Stimulated activated CD4-positive, alpha-beta T cell treated with anti-CD3 and anti-CD28 coated beads, TNF-alpha, amount 100 ng/mL, for 48 hours (primary cell): Measurements from ENCODE around the gene MPZL3.

ENCODE experiments used
- DNase-seq, 3 donors: peaks; one replicate each; pipeline ENCODE4 v3.0.0-alpha.2; 2020; ENCODE audit warnings: low read depth in 3 of 3

MPZL3 gene

GRCh38 chr11:118264569-118265465 is 12.7 kb upstream of the MPZL3 start:
- DNase-seq: no peak

GRCh38 chr11:118263695-118264568 is 11.8 kb upstream of the MPZL3 start, which contains the start of gene MPZL2:
Gene MPZL2, minus strand, starts transcription at chr11:118264297. Its CDS starts 144 bp downstream, at chr11:118264153.
- no peak for DNase-seq

DNA sequence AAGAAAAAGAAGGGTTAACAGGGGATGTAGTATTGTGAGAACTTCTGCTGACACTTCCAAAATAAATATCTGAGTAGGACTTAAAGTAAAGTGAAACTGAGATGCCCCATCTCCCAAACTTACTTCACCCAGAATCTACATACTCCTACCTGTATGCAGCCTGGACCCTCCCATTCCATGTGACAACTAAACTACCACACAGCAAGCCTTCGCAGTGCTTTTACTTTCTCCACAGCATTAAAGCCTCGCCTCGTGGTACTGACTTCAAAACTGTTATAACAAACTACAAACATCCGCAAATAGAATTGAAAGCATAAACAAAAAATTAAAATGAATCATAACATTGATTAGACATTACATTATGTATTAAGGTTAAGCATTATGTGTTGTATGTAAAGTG is 10.9 kb upstream of the MPZL3 start:
- no peak for DNase-seq

- DNase-seq: no peak
These were observed 8.2 kb upstream of the MPZL3 start for GRCh38 chr11:118260353-118260752.

- DNase-seq: no peak
These were observed 7.0 kb upstream of the MPZL3 start for GRCh38 chr11:118259138-118259537.

GRCh38 chr11:118258410-118258809 is 6.2 kb upstream of the MPZL3 start:
- no peak for DNase-seq

- DNase-seq: no peak
These were observed 523 bp upstream of the MPZL3 start for GRCh38 chr11:118252688-118253087.

- DNase-seq: no peak
These were observed 5.1 kb downstream of the MPZL3 start for GRCh38 chr11:118247041-118247440.

- DNase-seq: no peak
These were observed 6.1 kb downstream of the MPZL3 start for GRCh38 chr11:118245936-118246562.

DNA sequence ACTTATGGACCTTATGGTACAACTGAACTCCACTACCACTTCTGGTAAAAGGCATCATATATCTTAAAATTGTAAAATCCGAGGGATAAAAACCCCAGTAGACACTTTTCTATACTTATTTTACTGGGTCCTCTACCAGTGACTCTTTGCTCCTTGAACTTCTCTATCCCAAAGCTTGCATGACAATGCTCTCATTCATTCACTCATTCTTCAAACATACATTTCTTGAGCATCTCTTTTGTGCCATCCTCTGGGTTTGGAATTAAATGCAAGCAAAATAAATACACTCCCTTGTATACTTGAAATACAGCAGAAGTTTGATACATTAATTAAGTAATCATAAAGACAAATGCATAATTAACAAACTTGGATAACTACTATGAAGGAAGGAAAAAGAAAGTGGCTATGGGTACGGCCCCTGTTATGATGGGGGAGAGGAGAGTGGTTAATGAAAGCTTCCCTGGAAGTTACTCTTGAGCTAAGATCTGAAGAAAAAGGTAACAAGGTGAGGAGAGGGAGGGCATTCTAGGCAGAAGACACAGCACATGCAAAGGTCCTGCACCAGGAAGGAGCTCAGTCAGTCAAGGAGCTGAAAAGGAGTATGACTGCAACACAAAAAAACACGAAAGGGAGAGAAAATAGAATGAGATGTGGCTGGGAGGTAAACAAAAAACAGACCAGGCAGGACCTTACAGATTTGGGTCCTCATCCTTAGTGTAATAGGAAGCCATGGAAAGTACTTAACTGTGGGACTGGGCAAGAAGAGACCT is 8.0 kb downstream of the MPZL3 start:
- DNase-seq: no peak

- DNase-seq: no peak
These were observed 9.0 kb downstream of the MPZL3 start for GRCh38 chr11:118243161-118243560.

- DNase-seq: no peak
These were observed 10.4 kb downstream of the MPZL3 start for GRCh38 chr11:118241764-118242098.

- DNase-seq: peak in 2 of 3 donors; percentile 60 to 69
These were observed 11.0 kb downstream of the MPZL3 start for GRCh38 chr11:118240999-118241763.

- DNase-seq: no peak
These were observed 12.5 kb downstream of the MPZL3 start for GRCh38 chr11:118239509-118240205.

- no peak for DNase-seq
These were observed 13.2 kb downstream of the MPZL3 start for GRCh38 chr11:118238929-118239328.

DNA sequence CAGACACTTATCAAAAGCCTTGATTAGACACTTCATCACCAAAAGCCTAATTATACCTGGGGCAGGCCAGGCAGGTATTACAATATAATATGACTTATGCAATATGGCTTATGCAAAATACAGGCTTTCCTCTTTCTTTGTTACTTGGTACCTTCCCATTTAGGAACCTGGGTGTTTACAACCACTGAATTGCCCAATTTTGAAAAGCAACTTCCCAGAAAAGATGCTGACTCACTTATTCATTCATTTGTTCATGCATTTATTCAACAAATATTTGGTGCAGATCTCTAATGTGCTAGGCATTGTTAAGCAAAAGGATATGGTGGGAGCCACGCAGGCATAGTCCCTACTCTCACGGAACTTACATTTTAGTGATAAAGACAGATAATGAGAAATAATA is 13.7 kb downstream of the MPZL3 start:
- DNase-seq: no peak

- DNase-seq: no peak
These were observed 16.0 kb downstream of the MPZL3 start for GRCh38 chr11:118236170-118236569.

DNA sequence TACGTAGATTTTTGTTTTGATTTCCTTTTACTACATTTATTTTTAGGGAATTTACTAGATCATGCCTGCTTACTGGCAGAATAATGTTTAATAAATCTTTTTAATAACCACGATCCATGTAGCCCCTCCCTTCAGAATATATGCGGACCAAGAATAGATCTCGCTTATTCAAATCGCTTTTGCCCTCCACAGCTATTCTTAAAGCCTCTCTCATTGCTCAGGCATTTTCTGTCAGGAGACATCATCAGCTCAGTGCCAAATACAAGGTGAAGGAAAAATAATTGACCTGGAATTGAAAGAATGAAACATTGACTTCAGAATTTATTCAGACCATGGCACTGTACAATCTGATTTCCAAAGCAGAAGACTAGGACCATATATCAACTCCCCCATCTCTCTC is 17.3 kb downstream of the MPZL3 start:
- DNase-seq: no peak

DNA sequence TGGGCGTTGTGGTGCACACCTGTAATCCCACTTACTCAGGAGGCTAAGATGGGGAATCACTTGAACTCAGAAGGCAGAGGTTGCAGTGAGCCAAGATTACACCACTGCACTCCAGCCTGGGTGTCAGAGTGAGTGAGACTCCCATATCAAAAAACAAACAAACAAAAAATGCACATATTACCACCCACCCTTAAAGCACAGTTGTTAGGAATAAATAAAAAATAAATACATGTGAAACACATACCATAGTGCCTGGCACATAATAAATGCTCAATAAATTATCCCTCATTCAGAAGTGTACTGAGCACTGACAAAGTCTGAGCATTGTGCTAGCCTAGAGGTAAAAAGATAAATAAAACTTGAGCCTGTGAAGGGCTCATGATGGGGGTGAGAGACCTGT is 18.3 kb downstream of the MPZL3 start:
- no peak for DNase-seq

DNA sequence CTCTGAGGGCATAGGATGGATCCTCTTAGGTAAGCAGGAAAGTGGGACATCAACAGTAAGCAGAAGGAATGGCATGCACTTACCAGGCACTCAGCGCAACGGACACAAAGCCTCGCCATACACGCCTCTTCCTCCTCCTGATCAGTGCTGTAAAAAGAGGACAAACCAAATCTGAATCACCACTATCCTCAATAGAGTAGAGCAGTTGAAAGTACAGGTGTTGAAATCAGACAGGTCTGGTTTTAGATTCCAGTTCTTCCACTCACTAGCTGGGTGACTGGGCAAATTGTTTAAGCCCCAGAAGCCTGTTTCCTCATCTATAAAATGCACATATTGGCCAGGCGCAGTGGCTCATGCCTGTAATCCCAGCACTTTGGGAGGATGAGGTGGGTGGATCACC is 18.8 kb downstream of the MPZL3 start:
- DNase-seq: no peak
